OCI-LY1 (cell line): ENCODE measurements around the gene UNC93A.
"Not testable (repeated sequence)": the region's sequence is repeated elsewhere in the genome, so short reads cannot be mapped to it uniquely, and the experiment has no call there.

Experiments used
- H2AFZ ChIP-seq: fragments of 200-600 bp; sonication (generic), shearing (Covaris generic); 2 replicates; pipeline ENCODE4 v1.6.0; 2014; ENCODE audit warnings: antibody characterized with exemption, mild to moderate bottlenecking, low read length
- H3F3A ChIP-seq: fragments of 200-600 bp; sonication (generic), shearing (Covaris generic); 2 replicates; pipeline ENCODE4 v1.6.0; 2014; ENCODE audit warnings: mild to moderate bottlenecking, antibody characterized with exemption, low read length, moderate library complexity; ENCODE audit not compliant: insufficient read depth
- H3K27ac ChIP-seq: fragments of 200-600 bp; sonication (generic); 2 replicates; pipeline ENCODE4 v1.5.1; 2014; ENCODE audit warnings: low read length, mixed run types, mild to moderate bottlenecking, low read depth; ENCODE audit not compliant: poor library complexity, severe bottlenecking
- H3K27me3 ChIP-seq: fragments of 200-600 bp; sonication (generic); 2 replicates; pipeline ENCODE4 v1.6.0; 2014; ENCODE audit warnings: antibody characterized with exemption, mild to moderate bottlenecking, low read length, moderate library complexity; ENCODE audit not compliant: insufficient read depth
- H3K36me3 ChIP-seq: fragments of 200-600 bp; sonication (generic); 2 replicates; pipeline ENCODE4 v1.6.1; 2014; ENCODE audit warnings: mild to moderate bottlenecking, antibody characterized with exemption, low read length, moderate library complexity, mixed read lengths; ENCODE audit not compliant: insufficient read depth
- H3K4me1 ChIP-seq: fragments of 200-600 bp; sonication (generic); 2 replicates; pipeline ENCODE4 v1.5.1; 2014; ENCODE audit warnings: mild to moderate bottlenecking, low read length, moderate library complexity; ENCODE audit not compliant: insufficient read depth, severe bottlenecking
- H3K4me2 ChIP-seq: fragments of 200-600 bp; sonication (generic), shearing (Covaris generic); 2 replicates; pipeline ENCODE4 v1.6.1; 2014; ENCODE audit warnings: low read length
- H3K4me3 ChIP-seq: fragments of 200-600 bp; sonication (generic); 2 replicates; pipeline ENCODE4 v1.5.1; 2014; ENCODE audit warnings: low read length, low read depth, mild to moderate bottlenecking, mixed read lengths; ENCODE audit not compliant: poor library complexity, severe bottlenecking
- H3K79me2 ChIP-seq: fragments of 200-600 bp; shearing (Covaris generic); 2 replicates; pipeline ENCODE4 v1.6.1; 2016; ENCODE audit warnings: mixed run types, low read length, mixed read lengths; ENCODE audit not compliant: insufficient read depth
- H3K9ac ChIP-seq: fragments of 200-600 bp; sonication (generic), shearing (Covaris generic); 2 replicates; pipeline ENCODE4 v1.6.1; 2014; ENCODE audit warnings: mild to moderate bottlenecking, low read length, mixed read lengths
- H3K9me2 ChIP-seq: fragments of 200-600 bp; sonication (generic), shearing (Covaris generic); 2 replicates; pipeline ENCODE4 v1.6.1; 2014; ENCODE audit warnings: low read depth, mild to moderate bottlenecking, low read length, mixed read lengths
- H3K9me3 ChIP-seq: fragments of 200-600 bp; shearing (Covaris generic); 2 replicates; pipeline ENCODE4 v1.6.1; 2014; ENCODE audit warnings: low read length, mixed read lengths
- H4K20me1 ChIP-seq: fragments of 200-600 bp; sonication (generic), shearing (Covaris generic); 2 replicates; pipeline ENCODE4 v1.6.0; 2016; ENCODE audit warnings: mild to moderate bottlenecking, low read length; ENCODE audit not compliant: insufficient read depth
- CTCF ChIP-seq: fragments of 200-600 bp; sonication (generic), shearing (Covaris generic); IDR thresholded peaks from 2 replicates; pipeline ENCODE4 v1.5.1; 2017; ENCODE audit warnings: mild to moderate bottlenecking, antibody characterized with exemption, low read length, moderate library complexity, mixed read lengths
- EZH2 ChIP-seq: fragments of 200-600 bp; sonication (generic), shearing (Covaris generic); IDR thresholded peaks from 2 replicates; pipeline ENCODE4 v1.8.0; 2017; ENCODE audit warnings: borderline replicate concordance, mixed run types, mild to moderate bottlenecking, antibody characterized with exemption, low read length, moderate library complexity, mixed read lengths

The UNC93A gene

DNA sequence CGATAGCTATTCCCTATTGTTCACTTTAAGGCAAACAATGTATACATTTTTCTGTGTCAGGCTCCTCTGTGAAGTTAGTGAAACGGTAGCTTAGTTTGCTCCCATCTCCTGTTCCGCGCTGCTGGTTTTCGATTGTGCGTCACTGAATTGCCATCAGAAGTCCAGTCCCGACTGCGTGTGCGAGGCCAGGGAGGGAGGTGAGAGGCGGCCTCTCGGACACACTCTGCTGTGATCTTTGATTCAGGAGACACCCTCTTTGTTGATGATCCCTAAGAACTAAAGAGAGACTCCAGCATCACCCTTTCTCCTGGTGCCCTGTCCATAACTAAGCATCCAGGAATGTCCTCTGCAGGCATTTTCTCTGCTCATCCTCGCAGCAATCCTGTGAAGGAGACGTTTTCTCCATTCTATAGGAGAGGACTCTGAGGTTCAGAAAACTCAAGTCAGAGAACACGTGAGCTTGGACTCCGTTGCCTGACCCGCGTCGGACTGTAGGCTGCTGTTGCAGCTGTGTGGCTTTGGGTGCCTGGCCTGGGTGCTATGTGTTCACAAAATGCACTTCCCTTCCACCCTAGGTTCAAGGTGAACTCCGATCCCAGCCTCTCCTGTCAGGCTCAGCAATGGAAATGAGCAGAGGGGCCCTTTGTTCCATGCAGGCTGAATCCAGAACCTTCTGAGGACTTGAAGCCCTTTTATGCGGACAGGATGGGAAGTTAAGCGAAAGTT is 24.1 kb upstream of the UNC93A start:
- no peaks in the 10 kb centered on the region for H3K36me3 ChIP-seq
- no peak overlapping the region for H3K4me2 ChIP-seq
- H3K9me2 ChIP-seq: no peaks in the 10 kb centered on the region
- H3K4me3 ChIP-seq: no peak overlapping the region
- H4K20me1 ChIP-seq: no peaks in the 10 kb centered on the region
- H3F3A ChIP-seq: no peaks in the 10 kb centered on the region
- peaks cover 3% of the 10 kb centered on the region; the same call in 1 of the 2 replicates for H3K27me3 ChIP-seq
- no peak overlapping the region for H3K27ac ChIP-seq
- H2AFZ ChIP-seq: no peak overlapping the region
- H3K4me1 ChIP-seq: no peaks in the 10 kb centered on the region
- H3K9me3 ChIP-seq: no peaks in the 10 kb centered on the region
- no peaks in the 10 kb centered on the region for H3K79me2 ChIP-seq
- H3K9ac ChIP-seq: no peak overlapping the region
- no peak for TF ChIP-seq CTCF
- no peak for TF ChIP-seq EZH2

DNA sequence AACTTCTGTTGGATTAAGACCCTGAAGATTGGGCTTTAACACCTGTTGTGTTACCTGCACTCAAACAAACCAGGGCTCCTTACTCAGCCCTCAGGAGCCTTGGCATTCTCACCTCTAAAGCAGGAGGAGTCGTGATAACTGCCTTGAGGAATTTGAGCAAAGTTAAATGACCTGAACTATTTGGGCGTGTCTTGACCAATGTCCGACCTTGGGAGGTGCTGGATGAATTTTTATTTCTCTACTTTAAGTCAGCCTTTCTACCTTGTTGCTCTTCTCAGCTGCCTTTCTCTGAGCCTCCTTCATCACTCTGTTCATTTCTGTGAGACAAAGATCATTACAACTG is 23.6 kb upstream of the UNC93A start:
- H3K9me3 ChIP-seq, H4K20me1 ChIP-seq, H3K27ac ChIP-seq, H3K4me3 ChIP-seq, H3K79me2 ChIP-seq, H3K9ac ChIP-seq, H3F3A ChIP-seq, H3K27me3 ChIP-seq, H3K4me1 ChIP-seq, H3K4me2 ChIP-seq, H2AFZ ChIP-seq, H3K36me3 ChIP-seq, H3K9me2 ChIP-seq: not testable (repeated sequence)

GRCh38 chr6:167267921-167268401 is 23.2 kb upstream of the UNC93A start:
- TF ChIP-seq CTCF: no peak
- TF ChIP-seq EZH2: no peak
- Histone ChIP-seq H3K9me3 (no peaks in the 10 kb centered on the region), H3K9ac (no peak overlapping the region), H3K27ac (no peak overlapping the region), H3K27me3 (peaks cover 4% of the 10 kb centered on the region; the same call in 1 of the 2 replicates), H3F3A (no peaks in the 10 kb centered on the region), H2AFZ (no peak overlapping the region), H3K36me3 (no peaks in the 10 kb centered on the region), H4K20me1 (no peaks in the 10 kb centered on the region), H3K9me2 (no peaks in the 10 kb centered on the region), H3K4me1 (no peaks in the 10 kb centered on the region), H3K4me3 (no peak overlapping the region), H3K4me2 (no peak overlapping the region), H3K79me2 (no peaks in the 10 kb centered on the region)

DNA sequence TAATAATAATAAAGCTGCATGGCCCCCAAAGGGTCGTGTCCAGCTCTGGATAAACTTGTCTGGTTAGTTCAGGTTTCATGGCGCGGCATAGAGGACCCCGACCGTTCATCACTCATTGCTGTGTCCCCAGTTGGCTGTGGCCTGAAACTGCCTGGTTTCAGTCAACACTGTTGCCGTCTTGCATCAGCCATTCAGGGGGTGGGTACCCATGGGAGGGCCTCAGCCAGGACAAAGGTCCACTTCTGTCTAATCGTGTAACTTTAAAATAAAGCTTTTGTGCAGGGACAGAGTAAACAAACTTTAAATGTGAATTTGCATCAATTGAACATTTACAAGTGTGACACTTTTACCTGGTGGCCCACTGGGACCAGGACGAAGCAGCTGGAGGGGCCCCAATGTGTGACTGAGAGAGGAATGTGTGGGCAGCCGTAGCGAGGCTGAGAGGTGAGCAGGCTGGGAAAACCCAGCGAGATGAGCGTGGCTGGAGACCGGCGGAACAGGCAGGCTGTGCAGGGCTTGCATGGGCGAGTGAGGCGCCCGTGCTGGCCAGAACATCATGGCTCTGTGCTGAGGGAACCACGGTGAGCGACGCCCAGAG is 22.3 kb upstream of the UNC93A start:
- Histone ChIP-seq H3K27me3 (peaks cover 4% of the 10 kb centered on the region; the same call in 1 of the 2 replicates), H2AFZ (no peak overlapping the region), H3K27ac (no peak overlapping the region), H3K4me3 (no peak overlapping the region), H3K9ac (no peak overlapping the region), H3K4me2 (no peak overlapping the region), H4K20me1 (no peaks in the 10 kb centered on the region), H3K9me2 (no peaks in the 10 kb centered on the region), H3F3A (no peaks in the 10 kb centered on the region), H3K79me2 (no peaks in the 10 kb centered on the region), H3K4me1 (no peaks in the 10 kb centered on the region), H3K9me3 (no peaks in the 10 kb centered on the region), H3K36me3 (no peaks in the 10 kb centered on the region)
- no peak for TF ChIP-seq EZH2
- no peak for TF ChIP-seq CTCF
